ENCODE measurements around the gene SPATS2L.

GRCh38 chr2:200394045-200394444 is 87.6 kb downstream of the SPATS2L start:
- no peak for TF ChIP-seq CTCF (IDR thresholded peaks at IDR 0.05)
- TF ChIP-seq EP300 (IDR thresholded peaks at IDR 0.05), result no peak
- no peak for TF ChIP-seq POLR2A (IDR thresholded peaks at IDR 0.05)
- TF ChIP-seq POLR2AphosphoS5 (IDR thresholded peaks at IDR 0.05), result no peak
